Activated CD4-positive, alpha-beta T cell treated with anti-CD3 and anti-CD28 coated beads for 4 hours (primary cell): ENCODE measurements around the gene CPNE6.

Experiments used
- DNase-seq, 2 donors: peaks; one replicate each; pipeline ENCODE4 v3.0.0-alpha.2; 2020

CPNE6 gene

GRCh38 chr14:24108336-24108874 is 37.0 kb downstream of the CPNE6 start:
- DNase-seq = no peak

DNA sequence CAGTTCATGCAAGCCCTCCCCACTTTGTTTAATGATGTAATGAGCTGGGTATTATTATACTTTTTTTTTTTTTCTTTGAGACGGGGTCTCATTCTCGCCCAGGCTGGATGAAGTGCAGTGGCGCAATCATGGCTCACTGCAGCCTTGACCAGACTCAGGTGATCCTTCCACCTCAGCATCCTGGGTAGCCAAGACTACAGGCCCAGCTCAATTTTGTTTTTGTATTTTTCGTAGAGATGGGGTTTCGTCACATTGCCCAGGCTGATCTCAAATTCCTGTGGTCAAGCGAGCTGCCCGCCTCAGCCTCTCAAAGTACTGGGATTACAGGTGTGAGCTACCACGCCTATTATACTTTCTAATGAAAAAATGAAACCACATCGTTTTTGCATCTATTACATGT is 38.7 kb downstream of the CPNE6 start:
- DNase-seq = no peak

GRCh38 chr14:24110523-24110922 is 39.2 kb downstream of the CPNE6 start:
- DNase-seq = no peak

DNA sequence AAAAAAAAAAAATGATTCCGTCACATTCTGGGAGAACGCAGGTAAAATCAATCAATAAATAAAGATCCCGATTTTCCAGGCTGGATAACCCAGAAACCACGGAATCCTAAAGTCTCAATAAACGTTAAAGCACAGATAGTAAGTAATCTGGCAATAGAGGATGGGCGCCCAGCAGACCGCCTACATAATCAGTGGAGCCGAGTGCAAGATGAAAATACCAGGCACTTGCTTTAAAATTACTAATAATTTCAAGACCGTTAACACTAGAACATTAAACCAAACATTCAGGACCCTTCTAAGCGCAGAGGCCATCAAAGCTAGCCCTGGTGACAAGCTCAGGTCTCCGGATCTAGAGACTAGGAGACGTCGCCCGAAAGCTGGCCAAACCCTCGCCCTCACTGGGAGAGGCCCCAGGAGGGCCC is 42.0 kb downstream of the CPNE6 start:
- no peak for DNase-seq

GRCh38 chr14:24113801-24114531 is 42.6 kb downstream of the CPNE6 start:
- peak; percentile 65 to 73 for DNase-seq

DNA sequence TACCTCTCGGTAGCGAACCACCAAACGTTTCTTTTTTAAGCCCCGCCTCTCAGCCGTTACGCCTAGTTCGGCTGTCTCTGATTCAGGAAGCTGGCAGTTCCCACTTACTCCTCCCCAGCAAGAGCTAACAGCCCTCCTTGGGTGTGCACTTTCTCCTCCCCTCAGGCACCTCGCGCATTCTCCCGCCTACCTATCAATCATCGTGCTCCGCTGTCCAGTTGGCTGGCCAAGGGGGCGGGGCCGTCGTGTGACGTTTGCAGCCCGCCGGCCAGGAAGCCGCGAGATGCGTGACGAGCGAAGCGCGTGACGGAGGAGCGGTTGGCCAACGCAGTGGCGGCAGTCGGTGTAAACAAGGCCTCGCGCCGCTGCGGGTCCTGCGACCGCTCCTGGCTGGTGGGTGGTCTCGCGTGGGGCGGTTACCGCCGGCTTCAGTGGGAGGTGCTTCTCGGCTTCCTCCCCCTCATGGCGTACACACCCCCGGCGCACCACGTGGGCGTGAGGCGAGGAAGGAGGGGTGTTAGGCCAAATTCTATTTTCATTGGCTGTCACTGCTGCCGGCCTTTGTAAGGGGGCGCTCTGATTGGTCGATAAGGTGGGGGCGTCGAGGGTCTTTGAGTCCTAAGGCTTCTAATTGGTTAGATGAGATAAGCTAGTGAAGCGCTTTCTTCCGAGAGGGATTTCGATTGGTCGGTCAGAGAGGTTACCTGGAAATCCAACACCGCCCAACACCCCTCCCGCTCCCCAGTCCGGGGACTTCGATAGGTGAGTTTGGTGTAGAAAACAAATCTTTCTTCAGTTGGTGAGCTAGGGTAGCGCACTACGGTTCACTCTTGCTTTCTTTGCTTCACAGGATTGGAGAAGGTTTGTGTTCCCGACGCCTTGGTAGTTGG is 43.4 kb downstream of the CPNE6 start, which contains the start of the genes DCAF11 and NRL:
TSS of gene DCAF11 (plus strand) at position 246 of the 890 bp plus-strand sequence. CDS start 818 bp downstream, outside the sequence.
TSS of gene NRL (minus strand) at position 418 of the 890 bp plus-strand sequence. CDS start 32,101 bp downstream, outside the sequence.
- DNase-seq = peak; percentile 99

GRCh38 chr14:24115422-24116127 is 44.2 kb downstream of the CPNE6 start:
- DNase-seq = no peak

GRCh38 chr14:24116128-24116814 is 44.9 kb downstream of the CPNE6 start:
- DNase-seq = no peak

DNA sequence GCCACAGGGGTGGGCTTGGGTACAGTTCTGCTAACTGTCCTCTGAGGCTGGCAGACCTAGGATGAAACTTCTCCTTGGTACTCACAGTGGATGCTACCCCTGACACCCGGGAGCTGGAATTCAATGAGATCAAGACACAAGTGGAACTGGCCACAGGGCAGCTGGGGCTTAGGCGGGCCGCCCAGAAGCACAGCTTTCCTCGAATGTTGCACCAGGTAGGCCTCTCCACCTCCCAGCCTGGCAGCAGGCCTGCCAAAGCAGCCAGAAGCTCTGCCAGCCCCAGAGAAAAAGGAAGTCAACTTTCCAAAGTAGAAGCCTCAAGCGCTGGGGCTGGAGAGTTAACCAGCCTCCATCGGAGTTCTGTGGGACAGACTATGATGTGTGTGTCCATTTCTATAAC is 45.8 kb downstream of the CPNE6 start:
- no peak for DNase-seq

DNA sequence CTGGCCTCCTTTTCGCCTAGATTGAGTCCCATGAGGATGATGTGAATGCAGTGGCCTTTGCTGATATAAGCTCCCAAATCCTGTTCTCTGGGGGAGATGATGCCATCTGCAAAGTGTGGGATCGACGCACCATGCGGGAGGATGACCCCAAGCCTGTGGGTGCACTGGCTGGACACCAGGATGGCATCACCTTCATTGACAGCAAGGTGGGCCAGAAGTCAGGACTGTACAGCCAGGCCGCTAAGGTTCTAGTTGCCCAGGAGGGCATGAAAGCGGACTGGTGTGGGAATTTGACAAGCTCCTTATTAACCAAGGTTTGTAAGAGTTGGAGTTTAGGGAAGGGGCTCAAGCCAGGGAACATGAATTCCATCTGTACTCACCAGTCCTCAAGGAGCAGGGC is 48.3 kb downstream of the CPNE6 start:
- no peak for DNase-seq

GRCh38 chr14:24121210-24121609 is 49.8 kb downstream of the CPNE6 start:
- no peak for DNase-seq

DNA sequence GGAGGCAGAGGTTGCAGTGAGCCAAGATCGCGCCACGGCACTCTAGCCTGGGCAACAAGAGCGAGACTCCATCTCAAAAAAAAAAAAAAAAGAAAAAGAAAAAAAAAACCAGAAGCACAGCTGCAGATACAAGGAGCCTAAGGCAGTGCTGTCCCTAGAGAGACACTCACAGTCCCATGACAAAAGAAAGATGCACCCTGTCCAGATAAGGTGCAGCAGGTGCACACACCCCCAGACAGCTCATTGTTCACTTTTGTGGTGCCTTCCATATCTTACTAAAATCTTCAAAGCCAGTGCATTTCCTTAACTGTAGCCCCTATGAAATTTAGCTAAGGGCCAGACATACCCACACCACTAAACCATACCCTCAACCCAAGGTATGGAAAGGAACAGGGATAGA is 51.1 kb downstream of the CPNE6 start:
- DNase-seq = no peak

DNA sequence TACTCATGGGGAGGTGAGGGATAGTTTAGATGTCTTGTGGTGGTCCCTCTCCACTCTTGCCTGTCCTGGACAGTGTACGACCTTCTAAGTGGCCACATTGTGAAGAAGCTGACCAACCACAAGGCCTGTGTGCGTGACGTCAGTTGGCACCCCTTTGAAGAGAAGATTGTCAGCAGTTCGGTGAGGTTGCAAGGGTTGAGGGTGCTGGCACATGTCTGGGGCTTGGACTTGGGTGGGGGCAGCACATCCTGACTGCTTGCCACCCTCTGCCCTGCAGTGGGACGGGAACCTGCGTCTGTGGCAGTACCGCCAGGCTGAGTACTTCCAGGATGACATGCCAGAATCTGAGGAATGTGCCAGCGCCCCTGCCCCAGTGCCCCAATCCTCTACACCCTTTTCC is 51.5 kb downstream of the CPNE6 start:
- DNase-seq = no peak

DNA sequence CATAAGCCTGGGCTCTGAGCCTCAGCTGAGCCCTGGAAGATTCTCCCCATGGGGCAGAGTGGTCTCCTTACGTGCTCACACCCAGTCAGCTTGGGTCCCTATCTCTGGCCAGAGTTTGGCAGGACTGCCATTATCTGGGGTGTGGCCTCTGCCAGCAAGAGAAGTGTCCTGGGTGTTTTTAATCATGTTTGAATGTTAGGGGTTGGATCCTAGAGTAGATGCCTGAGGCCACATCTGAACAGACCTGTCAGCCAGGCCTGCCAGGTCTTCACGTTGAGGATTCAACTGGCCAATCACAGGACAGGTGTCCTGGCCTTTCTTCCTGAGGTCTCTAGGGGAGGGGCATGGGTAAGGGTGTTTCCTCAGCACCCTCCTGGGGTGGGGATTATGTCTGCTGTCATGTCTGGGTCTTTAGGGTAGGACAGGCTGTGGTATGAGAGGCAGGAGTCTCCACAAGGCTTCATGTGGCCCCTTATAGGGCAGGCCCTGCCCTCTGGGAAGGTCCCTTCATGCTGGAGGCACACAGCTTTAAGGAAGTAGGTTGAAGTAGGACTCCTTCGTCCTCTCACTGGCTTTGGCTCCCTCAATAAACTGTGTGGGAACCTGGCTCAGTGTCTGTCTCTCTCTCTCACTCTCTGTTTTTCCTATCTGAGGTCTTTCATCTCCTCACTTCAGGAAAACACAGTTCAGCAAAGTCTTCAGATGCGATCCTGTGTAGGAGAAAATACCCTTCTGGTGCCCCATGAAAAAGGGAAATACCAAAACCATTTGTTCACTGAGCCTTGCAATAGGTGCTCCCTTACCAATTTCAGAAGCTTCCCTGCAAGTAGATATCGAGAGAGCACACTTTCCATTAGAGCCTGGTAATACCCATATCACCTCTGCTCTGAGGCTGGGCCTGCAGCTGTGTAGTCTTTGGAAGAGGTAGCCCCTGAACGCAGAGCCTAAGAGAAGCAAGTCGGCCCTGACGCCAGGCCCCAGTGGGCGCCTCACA is 52.4 kb downstream of the CPNE6 start:
- no peak for DNase-seq

GRCh38 chr14:24126939-24127338 is 55.6 kb downstream of the CPNE6 start:
- no peak for DNase-seq

DNA sequence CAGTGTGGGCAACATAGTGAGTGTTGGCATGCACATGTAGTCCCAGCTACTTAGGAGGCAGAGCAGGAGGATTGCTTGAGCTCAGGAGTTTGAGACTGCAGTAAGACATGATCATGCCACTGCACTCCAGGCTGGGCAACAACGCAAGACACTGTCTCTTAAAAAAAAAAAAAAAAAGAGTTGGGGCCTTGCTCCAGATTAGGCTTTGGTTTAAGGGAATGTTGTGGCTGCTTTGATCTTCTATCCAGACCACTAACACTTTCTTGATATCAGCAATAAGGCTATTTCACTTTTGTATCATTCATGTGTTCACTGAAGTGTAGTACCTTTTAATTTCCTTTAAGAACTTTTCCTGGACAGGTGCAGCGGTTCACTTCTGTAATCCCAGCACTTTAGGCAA is 56.3 kb downstream of the CPNE6 start:
- no peak for DNase-seq
